Bronchial epithelial cell (primary cell): Measurements from ENCODE around the gene CHST7. TPM values are rescaled to one million over a fixed set of nuclear protein-coding genes. Genes with fewer than 3 reads are reported as not detected.

Source experiments
- DNase-seq: peaks from one replicate; pipeline ENCODE4 v3.0.0-alpha.2; 2010; ENCODE audit warnings: low read depth
- FAIRE-seq: peaks from 2 replicates; lab custom pipeline; 2011; peaks lifted over from hg19 to GRCh38; lab: Jason Lieb, UNC
- H3K27me3 ChIP-seq: 2 replicates; pipeline ENCODE4 v1.5.1; 2011; ENCODE audit warnings: low read length; ENCODE audit not compliant: control insufficient read depth, insufficient read depth
- H3K36me3 ChIP-seq: 2 replicates; pipeline ENCODE4 v1.5.1; 2011; ENCODE audit warnings: low read length; ENCODE audit not compliant: control insufficient read depth, insufficient read depth
- H3K4me3 ChIP-seq: 2 replicates; pipeline ENCODE4 v1.5.1; 2011; ENCODE audit warnings: mild to moderate bottlenecking, low read depth, low read length, control low read depth
- total RNA-seq: library from RNA; depleted of rRNA; stranded (reverse); fragments of >200 nt; gene quantifications from 2 replicates; pipeline ENCODE4 v1.2.1, GENCODE V29; 2014
- TF ChIP-seq, protein P1 (sequence below): IDR thresholded peaks from 2 replicates; pipeline ENCODE4 v1.5.1; 2011; ENCODE audit warnings: mild to moderate bottlenecking, moderate library complexity, low read length, control low read depth, inconsistent platforms; ENCODE audit not compliant: insufficient read depth, severe bottlenecking

The CHST7 gene
- total RNA-seq, 1 donor from 2014 or later, result 3.4 TPM

DNA sequence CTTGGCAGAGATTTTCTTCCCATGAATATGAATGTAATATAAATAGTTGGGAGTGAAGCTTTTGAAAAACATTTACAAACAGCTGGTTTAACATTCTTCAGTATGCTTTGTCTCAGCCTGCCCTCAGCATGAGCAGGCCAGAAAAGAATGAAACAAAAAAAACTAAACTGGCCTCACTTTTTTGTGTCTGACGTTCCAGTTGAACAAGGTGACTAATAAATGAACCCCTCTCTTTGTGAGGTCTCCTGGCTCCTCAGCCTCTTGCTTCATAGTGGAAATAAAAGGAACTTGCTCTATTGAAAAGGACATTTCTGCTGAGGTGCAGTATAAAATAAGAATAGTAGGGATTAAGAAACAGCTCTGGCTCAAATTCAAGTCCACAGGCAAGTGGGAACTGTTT lies 9.4 kb downstream of the CHST7 start:
- DNase-seq, result peak; percentile 93

DNA sequence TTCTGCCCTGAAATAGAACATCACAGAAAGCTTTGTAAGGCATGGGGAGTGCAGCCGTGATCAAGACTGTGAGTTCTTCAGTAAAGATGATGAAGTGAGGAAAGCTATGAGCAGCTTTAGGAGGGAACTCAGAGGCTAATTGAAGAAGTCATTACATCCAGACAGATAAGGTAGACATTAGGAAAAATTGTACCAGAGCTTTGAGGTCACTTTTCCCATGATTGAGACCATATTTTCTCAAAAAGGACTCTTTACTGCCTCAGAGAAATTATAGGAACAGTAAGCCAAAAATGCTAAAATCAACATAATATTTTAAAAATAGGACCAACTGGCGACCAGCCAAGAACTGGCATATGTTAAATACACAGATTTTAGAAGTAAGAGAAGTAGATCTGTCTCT lies 11.2 kb downstream of the CHST7 start:
- DNase-seq (no peak), FAIRE-seq (no peak)
- Histone ChIP-seq H3K27me3 (no peaks in the 10 kb centered on the region), H3K36me3 (no peaks in the 10 kb centered on the region), H3K4me3 (no peak overlapping the region)
- TF ChIP-seq, protein P1, sequence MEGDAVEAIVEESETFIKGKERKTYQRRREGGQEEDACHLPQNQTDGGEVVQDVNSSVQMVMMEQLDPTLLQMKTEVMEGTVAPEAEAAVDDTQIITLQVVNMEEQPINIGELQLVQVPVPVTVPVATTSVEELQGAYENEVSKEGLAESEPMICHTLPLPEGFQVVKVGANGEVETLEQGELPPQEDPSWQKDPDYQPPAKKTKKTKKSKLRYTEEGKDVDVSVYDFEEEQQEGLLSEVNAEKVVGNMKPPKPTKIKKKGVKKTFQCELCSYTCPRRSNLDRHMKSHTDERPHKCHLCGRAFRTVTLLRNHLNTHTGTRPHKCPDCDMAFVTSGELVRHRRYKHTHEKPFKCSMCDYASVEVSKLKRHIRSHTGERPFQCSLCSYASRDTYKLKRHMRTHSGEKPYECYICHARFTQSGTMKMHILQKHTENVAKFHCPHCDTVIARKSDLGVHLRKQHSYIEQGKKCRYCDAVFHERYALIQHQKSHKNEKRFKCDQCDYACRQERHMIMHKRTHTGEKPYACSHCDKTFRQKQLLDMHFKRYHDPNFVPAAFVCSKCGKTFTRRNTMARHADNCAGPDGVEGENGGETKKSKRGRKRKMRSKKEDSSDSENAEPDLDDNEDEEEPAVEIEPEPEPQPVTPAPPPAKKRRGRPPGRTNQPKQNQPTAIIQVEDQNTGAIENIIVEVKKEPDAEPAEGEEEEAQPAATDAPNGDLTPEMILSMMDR, result no peak

More for the DNA sequence above, 9.4 kb downstream of the CHST7 start:
- TF ChIP-seq, protein P1, result no peak
- H3K36me3 ChIP-seq, result no peaks in the 10 kb centered on the region
- H3K4me3 ChIP-seq, result no peak overlapping the region
- no peak for FAIRE-seq
- H3K27me3 ChIP-seq, result no peaks in the 10 kb centered on the region

DNA sequence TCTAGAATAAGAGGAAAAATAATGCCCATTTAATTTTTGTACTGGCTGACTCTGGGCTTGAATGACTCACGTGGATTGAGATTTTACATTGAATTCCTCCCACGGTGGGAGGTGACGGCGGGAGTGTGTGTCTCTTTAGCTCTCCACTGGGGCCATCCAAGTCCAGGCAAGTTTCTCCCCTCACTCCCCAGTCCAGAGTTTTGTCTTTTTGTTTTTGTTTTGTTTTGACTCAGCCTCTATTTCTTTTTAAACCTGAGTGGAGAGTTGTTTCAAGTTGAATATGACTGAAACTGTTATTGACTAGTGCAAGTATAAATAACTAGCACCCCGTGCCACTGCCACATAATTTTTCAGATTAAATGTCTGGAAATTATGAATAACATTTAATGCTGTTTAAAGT lies 13.6 kb downstream of the CHST7 start:
- no peaks in the 10 kb centered on the region for H3K27me3 ChIP-seq
- H3K4me3 ChIP-seq, result no peak overlapping the region
- no peak for FAIRE-seq
- TF ChIP-seq, protein P1, result no peak
- DNase-seq, result peak; percentile 79
- H3K36me3 ChIP-seq, result no peaks in the 10 kb centered on the region

DNA sequence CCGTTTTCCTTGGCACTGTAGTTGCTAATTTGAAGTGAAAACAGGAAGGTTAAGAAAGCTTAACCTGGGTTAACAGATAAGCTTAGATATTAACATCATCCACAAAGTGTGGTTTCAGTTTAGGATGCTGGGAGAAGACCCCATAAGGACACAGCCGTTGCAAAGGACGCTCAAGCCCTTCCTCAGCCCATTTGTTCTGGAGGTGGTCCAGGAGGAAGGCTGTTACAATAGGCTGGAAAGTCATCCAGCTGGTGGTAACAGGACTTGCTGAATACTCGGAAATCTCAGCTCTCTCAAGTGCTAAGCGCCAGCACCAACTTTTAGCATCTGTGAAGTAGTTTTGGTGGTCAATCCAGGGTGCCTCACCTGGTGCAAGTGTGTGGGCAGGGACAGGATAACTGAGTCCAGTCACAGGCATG lies 14.2 kb downstream of the CHST7 start:
- TF ChIP-seq, protein P1, result no peak
- no peak for FAIRE-seq
- no peak overlapping the region for H3K4me3 ChIP-seq
- H3K36me3 ChIP-seq, result no peaks in the 10 kb centered on the region
- DNase-seq, result no peak
- H3K27me3 ChIP-seq, result no peaks in the 10 kb centered on the region

DNA sequence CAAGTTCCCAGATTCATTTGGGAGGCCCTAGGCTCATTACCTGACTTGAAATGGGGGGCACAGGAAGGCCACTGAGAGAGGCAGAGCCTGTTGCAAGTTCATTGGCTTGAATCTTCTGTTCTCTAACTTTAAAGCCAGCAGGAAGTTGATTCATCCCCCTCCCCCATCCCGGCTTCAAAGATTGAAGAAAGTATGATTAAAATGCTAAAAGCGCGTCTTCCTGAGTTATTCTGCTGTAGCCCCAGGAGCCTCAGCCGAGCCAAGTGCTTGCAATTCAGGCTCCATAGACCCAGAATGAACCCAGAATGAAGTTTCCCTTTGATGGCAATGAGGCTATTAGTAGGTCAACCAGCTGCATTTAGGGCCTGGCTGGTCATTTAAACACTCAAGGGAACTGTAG lies 14.7 kb downstream of the CHST7 start:
- TF ChIP-seq, protein P1, result no peak
- DNase-seq, result peak; percentile 44
- no peak for FAIRE-seq
- no peak overlapping the region for H3K4me3 ChIP-seq
- H3K27me3 ChIP-seq, result no peaks in the 10 kb centered on the region
- H3K36me3 ChIP-seq, result no peaks in the 10 kb centered on the region
